Measurements from ENCODE around the gene NUDT14. TPM values are rescaled to one million over a fixed set of nuclear protein-coding genes. Genes with fewer than 3 reads are reported as not detected.

NUDT14 gene
- total RNA-seq, 1 experiment from 2014 or later, result 75.3 TPM

DNA sequence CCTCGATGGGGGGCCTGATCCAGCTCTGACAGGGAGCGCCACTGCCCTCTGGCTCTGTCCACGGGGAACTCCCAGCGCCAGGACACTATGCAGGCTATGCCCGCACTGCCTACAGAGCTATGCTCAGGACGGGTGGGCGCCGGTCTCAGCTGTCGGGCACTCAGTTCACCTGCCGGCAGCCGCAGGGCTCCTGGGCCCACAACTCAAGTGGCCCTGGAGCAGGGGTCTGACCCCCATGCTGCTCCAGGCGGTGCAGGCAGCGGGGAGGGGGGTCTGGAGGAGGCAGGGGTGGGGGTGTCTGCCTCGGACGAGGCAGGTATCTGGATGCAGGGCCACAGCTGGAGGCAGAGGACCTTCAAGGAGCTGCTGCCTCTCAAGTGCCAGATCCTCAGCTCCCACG is 28.5 kb upstream of the NUDT14 start:
- Histone ChIP-seq H3K36me3 (ENCODE audit: control insufficient read depth, insufficient read depth, low read length) (no peaks in the 10 kb centered on the region), H3K27ac (ENCODE audit: low read length) (no peak overlapping the region), H3K27me3 (ENCODE audit: control insufficient read depth, insufficient read depth, low read length) (no peaks in the 10 kb centered on the region), H3K4me3 (ENCODE audit: low read depth in 2 of 2, low read length in 2 of 2) (no peak overlapping the region), H3K9me3 (ENCODE audit: control insufficient read depth, insufficient read depth, low read depth, low read length) (no peaks in the 10 kb centered on the region), H3K4me1 (ENCODE audit: control insufficient read depth, insufficient read depth, low read length) (no peaks in the 10 kb centered on the region; the same call in 1 of the 2 replicates)
- TF ChIP-seq SIN3A (IDR thresholded peaks at IDR 0.05; ENCODE audit: borderline replicate concordance, insufficient read depth, low read depth, low read length), result no peak
- TF ChIP-seq POLR2AphosphoS5 (IDR thresholded peaks at IDR 0.05; ENCODE audit: low read depth, low read length), result no peak
- TF ChIP-seq TCF7L2 (IDR thresholded peaks at IDR 0.05; ENCODE audit: low read depth, low read length), result no peak
- TF ChIP-seq, protein P1, sequence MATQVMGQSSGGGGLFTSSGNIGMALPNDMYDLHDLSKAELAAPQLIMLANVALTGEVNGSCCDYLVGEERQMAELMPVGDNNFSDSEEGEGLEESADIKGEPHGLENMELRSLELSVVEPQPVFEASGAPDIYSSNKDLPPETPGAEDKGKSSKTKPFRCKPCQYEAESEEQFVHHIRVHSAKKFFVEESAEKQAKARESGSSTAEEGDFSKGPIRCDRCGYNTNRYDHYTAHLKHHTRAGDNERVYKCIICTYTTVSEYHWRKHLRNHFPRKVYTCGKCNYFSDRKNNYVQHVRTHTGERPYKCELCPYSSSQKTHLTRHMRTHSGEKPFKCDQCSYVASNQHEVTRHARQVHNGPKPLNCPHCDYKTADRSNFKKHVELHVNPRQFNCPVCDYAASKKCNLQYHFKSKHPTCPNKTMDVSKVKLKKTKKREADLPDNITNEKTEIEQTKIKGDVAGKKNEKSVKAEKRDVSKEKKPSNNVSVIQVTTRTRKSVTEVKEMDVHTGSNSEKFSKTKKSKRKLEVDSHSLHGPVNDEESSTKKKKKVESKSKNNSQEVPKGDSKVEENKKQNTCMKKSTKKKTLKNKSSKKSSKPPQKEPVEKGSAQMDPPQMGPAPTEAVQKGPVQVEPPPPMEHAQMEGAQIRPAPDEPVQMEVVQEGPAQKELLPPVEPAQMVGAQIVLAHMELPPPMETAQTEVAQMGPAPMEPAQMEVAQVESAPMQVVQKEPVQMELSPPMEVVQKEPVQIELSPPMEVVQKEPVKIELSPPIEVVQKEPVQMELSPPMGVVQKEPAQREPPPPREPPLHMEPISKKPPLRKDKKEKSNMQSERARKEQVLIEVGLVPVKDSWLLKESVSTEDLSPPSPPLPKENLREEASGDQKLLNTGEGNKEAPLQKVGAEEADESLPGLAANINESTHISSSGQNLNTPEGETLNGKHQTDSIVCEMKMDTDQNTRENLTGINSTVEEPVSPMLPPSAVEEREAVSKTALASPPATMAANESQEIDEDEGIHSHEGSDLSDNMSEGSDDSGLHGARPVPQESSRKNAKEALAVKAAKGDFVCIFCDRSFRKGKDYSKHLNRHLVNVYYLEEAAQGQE (IDR thresholded peaks at IDR 0.05; ENCODE audit: insufficient read depth in 1 of 2, low read depth in 2 of 2, low read length in 1 of 2), result no peak
- TF ChIP-seq CTCF (IDR thresholded peaks at IDR 0.05), result no peak
- no TSS peak for BruUV-seq (replicated peaks)
- DNase-seq (ENCODE audit: low read depth, low spot score) (no peak), ATAC-seq (no peak)
- ChIA-PET CTCF (no interaction called here), POLR2A (no interaction called here)
- intact Hi-C loops (cut with micrococcal nuclease; ENCODE audit: unreplicated experiment), result no loop called here
- in situ Hi-C loops (cut with HindIII; ENCODE audit: low pct_unique_long_range_greater_than_20kb, low sequenced_read_pairs), result no loop called here

DNA sequence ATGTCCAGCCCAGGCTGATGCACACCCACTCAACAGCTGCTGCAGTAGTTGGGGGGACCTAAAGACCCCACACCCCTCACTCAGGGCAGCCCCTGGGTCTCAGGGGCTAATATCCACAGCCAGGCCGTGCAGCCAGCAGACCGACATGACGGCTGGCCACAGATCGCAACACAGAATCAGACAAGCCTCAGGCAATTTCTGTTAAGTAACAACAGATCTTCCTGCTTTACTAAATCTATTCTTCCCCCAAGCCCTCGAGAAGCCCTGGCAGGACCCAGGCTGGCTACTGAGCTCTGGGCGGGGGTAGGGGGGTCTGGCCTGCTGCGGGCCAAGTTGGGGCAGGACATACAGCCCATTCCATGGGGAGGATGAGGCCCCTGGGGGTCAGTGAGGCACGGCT is 28.0 kb upstream of the NUDT14 start:
- CTCF ChIA-PET, result no interaction called here
- intact Hi-C loops (cut with micrococcal nuclease; ENCODE audit: unreplicated experiment) (no loop called here), in situ Hi-C loops (cut with HindIII; ENCODE audit: low pct_unique_long_range_greater_than_20kb, low sequenced_read_pairs) (no loop called here)

More for the DNA sequence above, 28.0 kb upstream of the NUDT14 start:
- no TSS peak for BruUV-seq (replicated peaks)
- TF ChIP-seq SIN3A (IDR thresholded peaks at IDR 0.05; ENCODE audit: borderline replicate concordance, insufficient read depth, low read depth, low read length) (no peak), TCF7L2 (IDR thresholded peaks at IDR 0.05; ENCODE audit: low read depth, low read length) (no peak), CTCF (IDR thresholded peaks at IDR 0.05) (no peak), POLR2AphosphoS5 (IDR thresholded peaks at IDR 0.05; ENCODE audit: low read depth, low read length) (no peak)
- TF ChIP-seq, protein P1 (IDR thresholded peaks at IDR 0.05; ENCODE audit: insufficient read depth in 1 of 2, low read depth in 2 of 2, low read length in 1 of 2), result no peak
- H3K36me3 ChIP-seq (ENCODE audit: control insufficient read depth, insufficient read depth, low read length), result no peaks in the 10 kb centered on the region
- POLR2A ChIA-PET, result no interaction called here
- no peak for ATAC-seq
- H3K27me3 ChIP-seq (ENCODE audit: control insufficient read depth, insufficient read depth, low read length), result no peaks in the 10 kb centered on the region
- H3K27ac ChIP-seq (ENCODE audit: low read length), result no peak overlapping the region
- DNase-seq (ENCODE audit: low read depth, low spot score), result no peak
- no peaks in the 10 kb centered on the region; the same call in 1 of the 2 replicates for H3K4me1 ChIP-seq (ENCODE audit: control insufficient read depth, insufficient read depth, low read length)
- no peaks in the 10 kb centered on the region for H3K9me3 ChIP-seq (ENCODE audit: control insufficient read depth, insufficient read depth, low read depth, low read length)
- no peak overlapping the region for H3K4me3 ChIP-seq (ENCODE audit: low read depth in 2 of 2, low read length in 2 of 2)
